HG02885 (cell line): ENCODE results near the gene CNDP1.

ENCODE experiments used
- ATAC-seq: cut with Tn5 transposase; IDR thresholded peaks from one replicate; pipeline ENCODE4 v1.9.1; 2021; ENCODE audit warnings: mild to moderate bottlenecking; ENCODE audit not compliant: unreplicated experiment, poor library complexity

Gene CNDP1

GRCh38 chr18:74505776-74506175, 28.5 kb upstream of the CNDP1 start:
- ATAC-seq: no peak

- no peak for ATAC-seq
Measured at GRCh38 chr18:74506448-74507084, 27.7 kb upstream of the CNDP1 start.

- no peak for ATAC-seq
Measured at GRCh38 chr18:74507097-74507881, 27.0 kb upstream of the CNDP1 start.

- ATAC-seq: no peak
Measured at GRCh38 chr18:74507927-74508326, 26.4 kb upstream of the CNDP1 start.

- ATAC-seq: no peak
Measured at GRCh38 chr18:74508366-74508765, 25.9 kb upstream of the CNDP1 start.

- ATAC-seq: no peak
Measured at GRCh38 chr18:74508821-74509225, 25.5 kb upstream of the CNDP1 start.

- ATAC-seq: no peak
Measured at GRCh38 chr18:74509856-74510769, 24.2 kb upstream of the CNDP1 start.

GRCh38 chr18:74510770-74511095, 23.6 kb upstream of the CNDP1 start:
- ATAC-seq: no peak

- no peak for ATAC-seq
Measured at GRCh38 chr18:74511823-74512222, 22.5 kb upstream of the CNDP1 start.

- ATAC-seq: no peak
Measured at GRCh38 chr18:74512321-74513053, 21.8 kb upstream of the CNDP1 start.

- ATAC-seq: no peak
Measured at GRCh38 chr18:74513149-74513882, 21.0 kb upstream of the CNDP1 start.

- ATAC-seq: no peak
Measured at GRCh38 chr18:74513883-74514205, 20.5 kb upstream of the CNDP1 start.

GRCh38 chr18:74514860-74515495, 19.3 kb upstream of the CNDP1 start:
- ATAC-seq: no peak

- no peak for ATAC-seq
Measured at GRCh38 chr18:74515620-74516231, 18.6 kb upstream of the CNDP1 start.

- ATAC-seq: no peak
Measured at GRCh38 chr18:74516271-74517235, 17.7 kb upstream of the CNDP1 start.

- ATAC-seq: no peak
Measured at GRCh38 chr18:74517236-74517630, 17.1 kb upstream of the CNDP1 start.

- no peak for ATAC-seq
Measured at GRCh38 chr18:74518456-74519295, 15.6 kb upstream of the CNDP1 start.
